SU-DHL-6 (cell line): ENCODE measurements around the gene STT3B.

ENCODE experiments used
- H2AFZ ChIP-seq: fragments of 200-600 bp; sonication (generic); 2 replicates; pipeline ENCODE4 v1.6.1; 2014; ENCODE audit warnings: low read depth, mild to moderate bottlenecking, moderate library complexity, mixed read lengths, antibody characterized with exemption, low read length; ENCODE audit not compliant: severe bottlenecking
- H3F3A ChIP-seq: fragments of 200-600 bp; shearing (Covaris generic); 2 replicates; pipeline ENCODE4 v1.6.0; 2016; ENCODE audit warnings: antibody characterized with exemption, mild to moderate bottlenecking; ENCODE audit not compliant: insufficient read depth
- H3K27ac ChIP-seq: fragments of 200-600 bp; sonication (generic); 2 replicates; pipeline ENCODE4 v1.5.1; 2016; ENCODE audit warnings: low read depth, mild to moderate bottlenecking, low read length, moderate library complexity, mixed read lengths
- H3K27me3 ChIP-seq: fragments of 200-600 bp; sonication (generic), shearing (Covaris generic); 2 replicates; pipeline ENCODE4 v1.6.0; 2014; ENCODE audit warnings: mild to moderate bottlenecking, low read length
- H3K36me3 ChIP-seq: fragments of 200-600 bp; sonication (generic); 2 replicates; pipeline ENCODE4 v1.6.1; 2014; ENCODE audit warnings: mild to moderate bottlenecking, low read length, mixed read lengths
- H3K4me2 ChIP-seq: fragments of 300-600, 200-600 bp; shearing (Covaris generic), sonication (generic); 2 replicates; pipeline ENCODE4 v1.6.0; 2014; ENCODE audit warnings: low read length, low read depth, mild to moderate bottlenecking; ENCODE audit not compliant: poor library complexity, severe bottlenecking
- H3K4me3 ChIP-seq: fragments of 200-600 bp; sonication (generic); 2 replicates; pipeline ENCODE4 v1.5.1; 2014; ENCODE audit warnings: antibody characterized with exemption, low read length, mild to moderate bottlenecking, mixed read lengths; ENCODE audit not compliant: insufficient read depth, poor library complexity, severe bottlenecking
- H3K79me2 ChIP-seq: fragments of 200-600 bp; sonication (generic); 2 replicates; pipeline ENCODE4 v1.6.1; 2014; ENCODE audit warnings: mild to moderate bottlenecking, low read length, moderate library complexity; ENCODE audit not compliant: insufficient read depth
- H3K9ac ChIP-seq: fragments of 200-600 bp; sonication (generic); 2 replicates; pipeline ENCODE4 v1.7.0; 2014; ENCODE audit warnings: mild to moderate bottlenecking, low read length
- H3K9me2 ChIP-seq: fragments of 200-600 bp; sonication (generic); replicated peaks from 2 replicates; pipeline ENCODE4 v1.6.1; 2014; ENCODE audit warnings: low read length; ENCODE audit not compliant: insufficient read depth
- H3K9me3 ChIP-seq: fragments of 200-600 bp; sonication (generic); 2 replicates; pipeline ENCODE4 v1.6.1; 2014; ENCODE audit warnings: low read length, mixed read lengths; ENCODE audit not compliant: insufficient read depth
- H4K20me1 ChIP-seq: fragments of 200-600 bp; sonication (generic); 2 replicates; pipeline ENCODE4 v1.6.1; 2014; ENCODE audit warnings: low read depth, mild to moderate bottlenecking, antibody characterized with exemption, low read length, moderate library complexity, mixed read lengths
- EZH2phosphoT487 ChIP-seq: fragments of 200-600 bp; sonication (generic), shearing (Covaris generic); conservative IDR thresholded peaks from 2 replicates; pipeline ENCODE4 v1.6.1; 2018; ENCODE audit warnings: mild to moderate bottlenecking, antibody characterized with exemption, low read length, moderate library complexity, mixed read lengths
- TF ChIP-seq, protein P1 (sequence below): fragments of 200-600 bp; sonication (generic); IDR thresholded peaks from one replicate; pipeline ENCODE4 v1.5.1; 2017; ENCODE audit warnings: antibody characterized with exemption, mild to moderate bottlenecking, low read length, moderate library complexity; ENCODE audit not compliant: insufficient read depth, poor library complexity, severe bottlenecking

The STT3B gene

DNA sequence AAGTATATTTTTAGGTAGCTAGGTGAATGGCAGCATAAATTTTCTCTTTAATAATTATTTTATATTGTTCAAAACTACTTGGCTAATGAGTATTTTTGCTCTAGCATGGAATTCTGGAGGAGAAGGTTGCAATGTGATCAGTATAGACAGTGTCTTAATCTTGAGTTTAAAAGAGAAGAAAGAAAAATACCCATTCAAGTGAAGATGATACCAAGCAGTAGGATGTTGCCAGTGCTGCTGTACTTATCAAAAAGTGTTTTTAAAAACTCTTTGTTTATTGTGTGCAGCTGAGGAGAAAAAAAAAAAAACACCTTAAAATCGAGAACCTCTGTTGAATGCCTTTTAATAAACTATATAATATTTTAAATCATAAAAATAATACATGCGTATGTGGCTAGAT, 47.9 kb downstream of the STT3B start:
- peaks cover 95% of the 10 kb centered on the region for H3K79me2 ChIP-seq
- H3K9me2 ChIP-seq = no peaks in the 10 kb centered on the region

DNA sequence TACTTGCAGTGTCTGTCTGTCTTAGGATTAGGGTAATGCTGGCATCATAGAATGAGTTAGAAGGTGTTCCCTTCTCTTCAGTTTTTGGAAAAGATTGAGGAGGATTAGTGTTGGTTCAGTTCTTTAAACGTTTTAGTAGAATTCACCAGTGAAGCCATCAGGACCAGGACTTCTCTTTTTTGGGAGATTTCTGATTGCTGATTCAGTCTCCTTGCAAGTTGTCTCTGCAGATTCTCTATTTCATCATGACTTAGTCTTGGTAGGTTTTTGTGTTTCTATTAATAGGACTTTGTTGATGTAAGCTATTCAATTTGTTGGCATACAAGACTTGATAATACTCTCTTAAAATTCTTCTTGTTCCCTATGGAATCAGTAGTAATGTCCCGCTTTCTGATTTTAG, 48.9 kb downstream of the STT3B start:
- Histone ChIP-seq H3K4me3 (no peak overlapping the region), H3K79me2 (peaks cover 95% of the 10 kb centered on the region), H3K9ac (no peak overlapping the region), H3K9me2 (no peaks in the 10 kb centered on the region), H3K27ac (no peak overlapping the region), H4K20me1 (peaks cover 4% of the 10 kb centered on the region; the same call in 1 of the 2 replicates), H3K4me2 (no peak overlapping the region), H3K9me3 (no peaks in the 10 kb centered on the region; the same call in 1 of the 2 replicates), H3F3A (peaks cover 3% of the 10 kb centered on the region; the same call in 1 of the 2 replicates), H3K27me3 (no peaks in the 10 kb centered on the region), H3K36me3 (peaks cover 86% of the 10 kb centered on the region), H2AFZ (no peak overlapping the region)
- TF ChIP-seq, protein P1, sequence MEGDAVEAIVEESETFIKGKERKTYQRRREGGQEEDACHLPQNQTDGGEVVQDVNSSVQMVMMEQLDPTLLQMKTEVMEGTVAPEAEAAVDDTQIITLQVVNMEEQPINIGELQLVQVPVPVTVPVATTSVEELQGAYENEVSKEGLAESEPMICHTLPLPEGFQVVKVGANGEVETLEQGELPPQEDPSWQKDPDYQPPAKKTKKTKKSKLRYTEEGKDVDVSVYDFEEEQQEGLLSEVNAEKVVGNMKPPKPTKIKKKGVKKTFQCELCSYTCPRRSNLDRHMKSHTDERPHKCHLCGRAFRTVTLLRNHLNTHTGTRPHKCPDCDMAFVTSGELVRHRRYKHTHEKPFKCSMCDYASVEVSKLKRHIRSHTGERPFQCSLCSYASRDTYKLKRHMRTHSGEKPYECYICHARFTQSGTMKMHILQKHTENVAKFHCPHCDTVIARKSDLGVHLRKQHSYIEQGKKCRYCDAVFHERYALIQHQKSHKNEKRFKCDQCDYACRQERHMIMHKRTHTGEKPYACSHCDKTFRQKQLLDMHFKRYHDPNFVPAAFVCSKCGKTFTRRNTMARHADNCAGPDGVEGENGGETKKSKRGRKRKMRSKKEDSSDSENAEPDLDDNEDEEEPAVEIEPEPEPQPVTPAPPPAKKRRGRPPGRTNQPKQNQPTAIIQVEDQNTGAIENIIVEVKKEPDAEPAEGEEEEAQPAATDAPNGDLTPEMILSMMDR = no peak
- no peak for TF ChIP-seq EZH2phosphoT487

More for the DNA sequence above, 47.9 kb downstream of the STT3B start:
- Histone ChIP-seq H3K27me3 (no peaks in the 10 kb centered on the region), H3K4me2 (no peak overlapping the region), H3K36me3 (peaks cover 81% of the 10 kb centered on the region), H3K9ac (no peak overlapping the region), H3K27ac (no peak overlapping the region), H3F3A (peaks cover 6% of the 10 kb centered on the region; the same call in 1 of the 2 replicates), H3K9me3 (no peaks in the 10 kb centered on the region; the same call in 1 of the 2 replicates), H2AFZ (no peak overlapping the region), H4K20me1 (peaks cover 8% of the 10 kb centered on the region; the same call in 1 of the 2 replicates), H3K4me3 (no peak overlapping the region)
- TF ChIP-seq EZH2phosphoT487 = no peak
- TF ChIP-seq, protein P1 = no peak

DNA sequence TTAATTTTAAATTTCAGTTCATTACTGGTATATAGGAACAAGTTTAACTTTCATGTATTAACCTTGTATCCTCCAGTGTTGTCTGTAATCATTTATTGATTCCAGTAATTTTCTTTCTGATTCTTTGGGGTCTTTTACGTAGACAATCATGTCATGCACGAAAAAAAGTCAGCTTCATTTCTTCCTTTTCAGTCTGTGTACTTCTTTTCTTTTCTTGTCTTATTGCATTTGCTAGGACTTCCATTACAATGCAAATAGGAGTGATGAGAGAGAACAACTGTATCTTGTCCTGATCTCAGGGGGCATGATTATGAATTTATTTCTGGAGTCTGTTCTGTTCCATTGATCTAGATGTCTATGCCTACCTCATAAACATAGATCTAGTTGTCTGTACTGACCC, 56.5 kb downstream of the STT3B start:
- no peak overlapping the region for H2AFZ ChIP-seq
- no peak overlapping the region for H3K9ac ChIP-seq
- 0 out of 2 replicates have a peak, but pooled peaks cover 4% of the 10 kb centered on the region for H3K9me3 ChIP-seq
- no peak overlapping the region for H3K27ac ChIP-seq
- no peak overlapping the region for H3K4me3 ChIP-seq
- H4K20me1 ChIP-seq = peaks cover under 1% of the 10 kb centered on the region; the same call in 1 of the 2 replicates
- H3F3A ChIP-seq = no peaks in the 10 kb centered on the region
- H3K9me2 ChIP-seq = no peaks in the 10 kb centered on the region
- no peak overlapping the region for H3K4me2 ChIP-seq
- peaks cover 96% of the 10 kb centered on the region for H3K79me2 ChIP-seq
- TF ChIP-seq, protein P1 = no peak
- TF ChIP-seq EZH2phosphoT487 = no peak
- no peaks in the 10 kb centered on the region for H3K27me3 ChIP-seq
- peaks cover 72% of the 10 kb centered on the region for H3K36me3 ChIP-seq
